GM12892 (cell line): ENCODE data around the gene GLCE.

ENCODE experiments used
- DNase-seq: peaks from one replicate; pipeline ENCODE4 v3.0.0; 2011; ENCODE audit not compliant: insufficient read length
- FAIRE-seq: peaks from 2 replicates; lab custom pipeline; 2011; peaks lifted over from hg19 to GRCh38; lab: Jason Lieb, UNC
- POLR2A ChIP-seq: IDR thresholded peaks from 2 replicates; pipeline ENCODE4 v1.6.1; 2011; ENCODE audit warnings: low read depth, low read length, control low read depth
- POLR2AphosphoS5 ChIP-seq: IDR thresholded peaks from 2 replicates; pipeline ENCODE4 v1.6.1; 2011; ENCODE audit warnings: low read depth, low read length, control low read depth
- TAF1 ChIP-seq: IDR thresholded peaks from 2 replicates; pipeline ENCODE4 v1.6.1; 2011; ENCODE audit warnings: low read depth, mild to moderate bottlenecking, control low read depth, low read length, borderline replicate concordance

GLCE gene

DNA sequence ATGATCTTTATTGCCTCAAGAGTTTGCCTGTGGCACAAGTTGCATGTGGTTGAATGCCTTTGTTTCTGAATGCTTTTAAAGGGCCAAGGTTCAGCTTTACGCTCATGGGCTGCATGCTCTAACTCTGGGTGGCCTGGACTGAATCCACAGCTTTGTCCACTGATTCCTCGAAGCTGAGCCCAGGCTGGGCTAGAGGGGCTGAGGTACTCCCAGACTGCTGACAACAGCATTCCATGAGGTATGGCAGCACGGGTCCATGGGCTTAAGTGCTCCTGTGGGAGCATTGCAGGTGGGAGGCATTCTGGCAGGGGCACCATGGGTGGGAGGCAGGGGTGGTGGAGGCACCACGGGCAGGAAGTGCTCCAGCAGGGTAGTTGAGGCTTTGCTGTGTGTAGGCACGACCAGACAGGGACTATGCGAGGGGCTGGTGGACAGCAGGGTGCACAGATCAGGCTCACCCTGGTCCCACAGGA, 61.6 kb downstream of the GLCE start:
- DNase-seq, result no peak
- no peak for TF ChIP-seq POLR2AphosphoS5
- no peak for TF ChIP-seq POLR2A
- TF ChIP-seq TAF1, result no peak
- no peak for FAIRE-seq

DNA sequence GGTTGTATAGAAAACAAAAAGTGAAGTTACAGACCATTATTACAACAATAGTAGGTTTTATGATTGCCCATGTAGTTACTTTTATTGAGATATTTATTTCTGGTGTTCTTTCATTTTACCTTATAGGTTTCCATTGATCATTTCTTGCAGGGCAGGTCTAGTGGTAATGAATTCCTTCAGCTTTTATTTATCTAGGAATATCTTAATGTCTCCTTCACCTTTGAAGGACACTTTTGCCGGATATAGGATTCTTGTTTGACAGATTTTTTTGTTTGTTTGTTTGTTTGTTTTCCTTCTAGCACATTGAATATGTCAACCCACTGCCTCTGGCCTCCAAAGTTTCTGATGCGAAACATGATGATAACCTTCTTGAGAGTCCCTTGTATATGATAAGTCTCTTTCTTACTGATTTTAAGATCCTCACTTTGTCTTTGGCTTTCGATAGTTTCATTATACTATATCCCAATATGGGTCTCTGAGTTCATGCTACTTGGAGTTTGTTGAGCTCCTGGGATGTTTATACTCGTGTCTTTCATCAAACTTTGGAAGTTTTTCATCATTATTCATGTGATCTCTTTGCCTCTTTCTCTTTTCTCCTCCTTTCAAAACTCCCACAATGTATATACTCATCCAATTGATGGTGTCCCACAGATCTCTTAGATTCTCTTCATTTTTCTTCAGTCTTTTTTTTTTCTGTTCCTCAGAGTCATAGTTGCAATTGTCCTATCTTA, 62.8 kb downstream of the GLCE start:
- FAIRE-seq (no peak), DNase-seq (no peak)
- TF ChIP-seq POLR2AphosphoS5 (no peak), POLR2A (no peak), TAF1 (no peak)

DNA sequence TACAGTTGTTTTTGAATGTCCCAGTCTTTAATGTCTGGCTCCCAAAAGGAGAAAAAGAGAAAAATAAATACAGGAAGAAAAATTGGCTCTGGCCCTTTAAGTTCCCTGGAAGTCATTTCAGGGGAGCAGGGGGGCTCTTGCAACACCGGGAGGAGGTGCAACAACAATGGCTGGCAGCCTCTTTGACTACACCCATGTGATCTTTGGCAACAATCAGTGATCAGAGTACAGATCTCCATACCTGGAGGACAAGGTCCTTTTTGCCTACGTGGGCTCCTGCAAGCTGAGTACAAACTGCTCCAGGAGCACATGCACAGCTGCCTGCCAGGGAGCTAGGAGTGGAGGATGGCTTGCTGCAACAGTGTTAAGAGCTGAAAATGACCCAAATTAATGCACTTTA, 63.9 kb downstream of the GLCE start:
- DNase-seq (no peak), FAIRE-seq (no peak)
- TF ChIP-seq TAF1 (no peak), POLR2A (no peak)

DNA sequence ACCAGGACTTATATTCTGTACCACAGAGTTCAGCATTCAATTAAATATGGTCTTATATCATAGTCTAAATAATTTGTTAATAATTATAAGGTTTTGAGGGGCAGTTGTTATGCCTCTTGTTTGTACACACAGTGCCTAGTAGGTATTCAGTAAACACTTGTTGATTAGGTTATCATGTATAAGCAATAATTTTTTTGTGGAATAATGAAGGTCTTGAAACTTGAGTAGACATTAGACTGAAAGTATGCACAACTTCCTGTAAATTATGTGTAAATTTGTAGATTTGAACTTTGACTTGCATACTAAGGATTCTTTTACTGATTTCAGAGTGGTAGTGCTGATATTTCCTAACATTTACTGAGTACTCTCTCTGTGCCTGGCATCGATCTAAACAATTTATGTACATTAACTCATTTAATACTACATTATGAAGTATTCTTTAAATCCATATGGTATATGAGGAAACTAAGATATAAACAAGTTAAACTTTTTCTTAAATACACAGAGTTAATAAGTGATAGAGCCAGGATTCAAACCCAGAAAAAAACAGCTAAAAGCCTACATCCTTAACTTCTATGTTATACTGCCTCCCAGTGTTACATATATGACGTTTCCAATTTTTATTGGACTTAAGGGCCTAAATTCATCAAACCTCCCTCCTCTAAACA, 65.1 kb downstream of the GLCE start:
- FAIRE-seq (no peak), DNase-seq (no peak)
- TF ChIP-seq POLR2A (no peak), POLR2AphosphoS5 (no peak), TAF1 (no peak)

DNA sequence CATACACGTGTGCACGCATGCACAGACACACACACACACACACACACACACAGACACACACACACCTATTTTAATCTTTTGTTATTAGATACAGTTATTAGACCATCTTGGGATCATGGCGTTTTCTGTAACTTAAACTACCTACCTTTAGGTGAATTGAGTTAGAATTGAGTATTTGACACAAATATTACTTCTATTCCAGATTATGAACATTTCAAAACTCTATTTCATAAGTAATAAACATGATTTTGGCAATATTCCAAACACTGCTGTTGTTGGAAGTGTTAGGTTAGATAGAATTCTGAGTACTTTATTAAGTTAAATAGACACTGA, 65.6 kb downstream of the GLCE start:
- TF ChIP-seq POLR2A (no peak), POLR2AphosphoS5 (no peak), TAF1 (no peak)
- DNase-seq (no peak), FAIRE-seq (no peak)

DNA sequence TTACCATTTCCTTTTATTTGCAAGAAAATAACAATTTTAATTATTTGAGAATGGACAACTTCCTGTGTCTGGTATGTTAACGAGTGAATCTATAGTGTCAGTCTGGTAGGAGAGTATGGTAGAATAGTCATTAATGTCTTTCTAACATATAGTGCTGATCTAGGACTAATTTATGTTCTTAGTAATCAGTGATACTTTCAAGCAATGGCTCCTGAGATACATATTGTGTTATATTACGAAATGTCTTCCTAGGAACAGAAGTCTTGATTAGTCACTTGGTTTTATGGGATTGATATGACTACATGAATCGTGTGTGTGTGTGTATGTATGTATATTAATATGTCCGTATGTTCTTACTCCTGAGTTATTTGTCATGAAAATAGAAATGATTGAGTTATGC, 71.7 kb downstream of the GLCE start:
- no peak for DNase-seq
- no peak for TF ChIP-seq TAF1
- FAIRE-seq, result no peak

DNA sequence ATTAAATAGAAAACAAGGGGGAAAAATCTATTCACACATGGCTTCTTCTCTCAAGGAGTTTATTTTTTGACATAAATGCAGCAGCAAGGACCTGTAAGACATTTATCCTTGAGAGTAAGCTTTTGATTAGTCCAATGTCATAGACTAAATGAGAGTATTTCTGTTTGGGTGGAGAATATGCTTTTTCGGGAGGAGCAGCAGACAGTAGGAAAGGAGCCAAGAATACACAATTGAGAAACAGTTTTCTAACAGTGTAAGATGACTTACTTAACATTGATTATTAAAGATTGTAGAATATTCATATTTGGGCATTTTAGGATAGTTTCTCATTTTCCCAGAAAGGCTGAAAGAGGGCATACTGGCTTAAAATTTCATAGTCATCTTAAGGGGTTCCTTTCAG, 72.3 kb downstream of the GLCE start:
- DNase-seq (no peak), FAIRE-seq (no peak)
- TF ChIP-seq POLR2A (no peak), TAF1 (no peak), POLR2AphosphoS5 (no peak)

DNA sequence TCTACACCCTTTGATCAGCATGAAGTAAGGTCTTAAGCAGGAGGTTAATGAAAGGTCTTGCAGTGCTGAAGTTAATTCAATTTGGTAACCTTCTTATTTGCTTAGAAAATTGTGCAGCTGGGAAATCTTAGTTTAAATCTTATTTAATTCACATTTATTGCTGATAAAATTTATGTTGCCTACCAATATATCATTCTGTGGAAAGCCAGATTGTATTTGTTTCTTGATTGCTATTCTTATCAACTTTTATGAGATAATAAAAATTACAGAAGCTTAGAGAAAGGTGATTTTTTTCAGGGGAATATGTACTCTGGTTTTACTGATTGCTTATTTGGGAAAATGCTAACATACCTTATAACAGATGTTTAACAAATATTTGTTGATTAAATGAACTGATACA, 74.2 kb downstream of the GLCE start:
- no peak for DNase-seq
- TF ChIP-seq POLR2A (no peak), TAF1 (no peak), POLR2AphosphoS5 (no peak)
- no peak for FAIRE-seq

DNA sequence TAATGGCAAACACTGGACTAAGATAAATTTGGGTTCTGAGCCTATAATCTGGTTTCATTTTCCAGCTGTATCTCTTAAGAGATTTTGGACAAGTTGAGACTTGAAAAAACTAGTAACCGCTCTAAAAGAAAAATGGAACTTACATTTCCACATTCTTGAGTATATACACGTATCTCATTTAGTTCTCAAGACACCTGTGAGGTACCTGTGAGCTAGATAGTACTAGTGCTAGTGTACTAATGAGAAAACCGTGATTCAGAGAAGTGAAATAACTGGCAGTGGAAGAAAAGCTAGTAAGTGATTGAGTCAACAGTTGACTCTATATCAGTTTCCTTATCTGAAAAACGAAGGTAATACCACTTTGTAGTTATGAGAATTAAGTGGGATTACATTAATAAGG, 76.1 kb downstream of the GLCE start:
- no peak for DNase-seq
- no peak for TF ChIP-seq TAF1
- TF ChIP-seq POLR2AphosphoS5, result no peak
- TF ChIP-seq POLR2A, result no peak
- no peak for FAIRE-seq

DNA sequence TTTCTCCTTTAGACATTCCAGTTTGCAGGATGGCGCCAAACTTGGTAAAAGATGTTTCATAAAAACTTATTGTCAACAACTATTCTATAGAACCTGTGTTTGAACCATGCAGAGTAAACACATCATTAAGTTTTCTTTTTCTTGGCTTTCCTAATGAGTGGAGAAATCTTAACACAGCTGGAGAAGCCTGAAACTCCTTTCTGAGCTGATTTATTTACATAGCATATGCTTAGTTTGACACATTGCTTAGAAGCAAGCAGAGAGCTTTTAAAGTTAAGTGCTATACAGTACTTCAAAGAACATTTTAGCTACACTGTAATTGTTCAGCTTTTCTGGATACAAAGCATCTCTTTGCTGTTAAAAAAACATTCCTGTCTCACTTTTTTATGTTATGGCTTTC, 77.3 kb downstream of the GLCE start:
- TF ChIP-seq TAF1 (no peak), POLR2A (no peak), POLR2AphosphoS5 (no peak)
- DNase-seq (no peak), FAIRE-seq (no peak)

DNA sequence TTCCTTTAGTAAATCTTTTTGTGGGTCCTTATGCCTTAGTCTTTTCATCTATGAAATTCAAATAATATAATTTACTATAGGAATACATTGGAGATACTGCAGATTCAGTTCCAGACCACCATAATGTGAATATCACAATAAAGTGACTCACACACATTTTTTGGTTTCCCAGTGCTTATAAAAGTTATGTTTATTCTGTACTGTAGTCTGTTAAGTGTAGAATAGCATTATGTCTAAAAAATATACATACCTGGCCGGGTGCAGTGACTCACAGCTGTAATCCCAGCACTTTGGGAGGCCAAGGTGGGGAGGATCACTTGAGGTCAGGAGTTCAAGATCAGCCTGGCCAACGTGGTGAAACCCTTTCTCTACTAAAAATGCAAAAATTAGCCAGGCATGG, 84.4 kb downstream of the GLCE start:
- TF ChIP-seq TAF1 (no peak), POLR2AphosphoS5 (no peak), POLR2A (no peak)
- FAIRE-seq, result no peak
- DNase-seq, result no peak

DNA sequence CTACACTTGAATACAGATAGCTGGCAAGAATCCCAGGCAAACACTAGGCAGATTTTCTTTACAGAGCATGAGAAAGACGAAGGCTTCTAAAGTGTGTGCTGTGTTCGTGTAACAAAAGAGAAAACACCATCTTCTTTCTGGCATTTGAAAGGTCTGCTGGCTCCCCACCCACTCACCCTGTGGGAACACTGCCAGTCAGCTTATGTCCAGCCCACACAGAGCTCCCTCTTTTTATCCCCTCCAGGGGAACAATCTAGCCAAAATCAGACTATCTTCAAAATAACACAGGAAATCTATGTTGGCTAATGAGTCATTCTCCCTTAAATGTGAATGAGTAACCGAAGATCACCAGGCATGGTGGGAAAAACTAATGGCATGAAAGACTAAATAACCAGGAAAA, 92.7 kb downstream of the GLCE start:
- DNase-seq, result no peak
- FAIRE-seq, result no peak
- TF ChIP-seq POLR2A, result no peak
- no peak for TF ChIP-seq TAF1
- no peak for TF ChIP-seq POLR2AphosphoS5
